ENCODE data around the gene TCEA3.

DNA sequence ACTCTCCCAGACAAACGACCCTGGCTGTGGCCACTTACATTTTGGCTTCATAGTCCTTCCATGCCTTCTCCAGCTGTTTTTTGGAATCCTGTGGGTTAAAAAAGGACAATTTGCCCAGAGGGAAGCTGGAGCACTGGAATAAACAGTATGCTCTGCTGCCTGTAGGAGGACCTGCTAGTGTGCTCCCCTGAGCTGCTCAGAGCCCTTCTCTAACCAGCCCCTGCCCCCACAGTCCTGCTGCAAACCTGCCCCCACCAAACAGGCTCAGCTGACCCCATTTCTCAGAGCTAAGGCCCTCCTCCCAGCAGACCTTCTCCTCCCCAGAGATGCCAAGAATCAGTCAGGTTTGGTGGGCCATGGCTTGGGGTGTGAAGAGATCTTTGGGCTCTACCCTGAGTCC lies 26.9 kb upstream of the TCEA3 start:
- TF ChIP-seq, protein P1, sequence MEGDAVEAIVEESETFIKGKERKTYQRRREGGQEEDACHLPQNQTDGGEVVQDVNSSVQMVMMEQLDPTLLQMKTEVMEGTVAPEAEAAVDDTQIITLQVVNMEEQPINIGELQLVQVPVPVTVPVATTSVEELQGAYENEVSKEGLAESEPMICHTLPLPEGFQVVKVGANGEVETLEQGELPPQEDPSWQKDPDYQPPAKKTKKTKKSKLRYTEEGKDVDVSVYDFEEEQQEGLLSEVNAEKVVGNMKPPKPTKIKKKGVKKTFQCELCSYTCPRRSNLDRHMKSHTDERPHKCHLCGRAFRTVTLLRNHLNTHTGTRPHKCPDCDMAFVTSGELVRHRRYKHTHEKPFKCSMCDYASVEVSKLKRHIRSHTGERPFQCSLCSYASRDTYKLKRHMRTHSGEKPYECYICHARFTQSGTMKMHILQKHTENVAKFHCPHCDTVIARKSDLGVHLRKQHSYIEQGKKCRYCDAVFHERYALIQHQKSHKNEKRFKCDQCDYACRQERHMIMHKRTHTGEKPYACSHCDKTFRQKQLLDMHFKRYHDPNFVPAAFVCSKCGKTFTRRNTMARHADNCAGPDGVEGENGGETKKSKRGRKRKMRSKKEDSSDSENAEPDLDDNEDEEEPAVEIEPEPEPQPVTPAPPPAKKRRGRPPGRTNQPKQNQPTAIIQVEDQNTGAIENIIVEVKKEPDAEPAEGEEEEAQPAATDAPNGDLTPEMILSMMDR (IDR thresholded peaks at IDR 0.05), result no peak
- TF ChIP-seq POLR2A (IDR thresholded peaks at IDR 0.05), result no peak

All from uterus (tissue), 2 donors.